Naive thymus-derived CD4-positive, alpha-beta T cell (primary cell): ENCODE results near the gene TNNC1. TPM values are rescaled to one million over a fixed set of nuclear protein-coding genes. Genes with fewer than 3 reads are reported as not detected.

Experiments used
- ATAC-seq: fragments of 150-1000 bp; cut with Tn5 transposase; 2 replicates; pipeline ENCODE4 v1.10.0; 2021; ENCODE audit warnings: mild to moderate bottlenecking, moderate library complexity
- CTCF ChIA-PET: fragments of 350-600 bp; sonication (Branson Sonifier 250); formaldehyde crosslinking; loops from one replicate; lab custom pipeline; 2021; ENCODE audit warnings: antibody characterized with exemption; lab: Charles Lee
- POLR2A ChIA-PET: fragments of 350-600 bp; sonication (Branson Sonifier 250); formaldehyde crosslinking; loops from one replicate; lab custom pipeline; 2021; ENCODE audit warnings: antibody characterized with exemption, inconsistent platforms; lab: Charles Lee
- DNase-seq, 9 donors: peaks; one replicate each; pipeline versions ENCODE4 v3.0.0 to v3.0.0-alpha.2; 2020 to 2022; ENCODE audit warnings: mixed read lengths in 1 of 9
- H3K27ac ChIP-seq: one replicate; pipeline ENCODE4 v1.7.0; 2013; ENCODE audit warnings: mild to moderate bottlenecking, low read depth, low read length, moderate library complexity
- H3K27me3 ChIP-seq, 2 donors: one replicate each; pipeline ENCODE4 v1.7.0; 2013; ENCODE audit warnings: low read length in 2 of 2, mild to moderate bottlenecking in 2 of 2, moderate library complexity in 2 of 2; ENCODE audit not compliant: control insufficient read depth in 2 of 2, insufficient read depth in 2 of 2
- H3K36me3 ChIP-seq, 3 experiments: 1 replicate in 2 of 3; 2 replicates in 1 of 3; pipeline ENCODE4 v1.7.0; 2013; ENCODE audit warnings: low read length in 3 of 3, mild to moderate bottlenecking in 3 of 3, moderate library complexity in 1 of 3; ENCODE audit not compliant: insufficient read depth in 3 of 3, control insufficient read depth in 2 of 3
- H3K4me1 ChIP-seq, 2 donors: one replicate each; pipeline ENCODE4 v1.7.0; 2013; ENCODE audit warnings: low read length in 2 of 2, mild to moderate bottlenecking in 2 of 2, moderate library complexity in 1 of 2; ENCODE audit not compliant: control insufficient read depth in 2 of 2, insufficient read depth in 2 of 2
- H3K4me3 ChIP-seq: 2 replicates; pipeline ENCODE4 v1.7.0; 2013; ENCODE audit warnings: mild to moderate bottlenecking, low read length
- H3K9me3 ChIP-seq, 3 experiments: 1 replicate in 2 of 3; 2 replicates in 1 of 3; pipeline ENCODE4 v1.7.0; 2013; ENCODE audit warnings: low read length in 3 of 3; ENCODE audit not compliant: control insufficient read depth in 2 of 3
- H3K27ac Mint-ChIP-seq, 9 donors: one replicate each; pipeline ENCODE4 v1.8.0; 2020 to 2022; ENCODE audit warnings: mixed read lengths in 9 of 9, mild to moderate bottlenecking in 8 of 9, moderate library complexity in 5 of 9, inconsistent platforms in 2 of 9
- H3K27me3 Mint-ChIP-seq, 5 donors: one replicate each; pipeline ENCODE4 v1.8.0; 2021 to 2022; ENCODE audit warnings: mixed read lengths in 5 of 5, mild to moderate bottlenecking in 1 of 5
- H3K36me3 Mint-ChIP-seq, 5 donors: one replicate each; pipeline ENCODE4 v1.8.0; 2020 to 2022; ENCODE audit warnings: mixed read lengths in 5 of 5, mild to moderate bottlenecking in 3 of 5, inconsistent platforms in 1 of 5
- H3K4me1 Mint-ChIP-seq, 7 donors: one replicate each; pipeline ENCODE4 v1.8.0; 2020 to 2022; ENCODE audit warnings: mixed read lengths in 7 of 7, mild to moderate bottlenecking in 3 of 7, inconsistent platforms in 1 of 7
- H3K4me3 Mint-ChIP-seq, 10 donors: one replicate each; pipeline ENCODE4 v1.8.0; 2020 to 2022; ENCODE audit warnings: mild to moderate bottlenecking in 10 of 10, mixed read lengths in 10 of 10, moderate library complexity in 6 of 10, inconsistent platforms in 2 of 10
- H3K9me3 Mint-ChIP-seq, 11 donors: one replicate each; pipeline ENCODE4 v1.8.0; 2020 to 2022; ENCODE audit warnings: mixed read lengths in 11 of 11, mild to moderate bottlenecking in 4 of 11, inconsistent platforms in 1 of 11, moderate library complexity in 1 of 11
- intact Hi-C, 2 donors: fragments of 100-400 bp; cut with micrococcal nuclease; formaldehyde crosslinking; loops; one replicate each; pipeline ENCODE4 v1.15.1; 2023
- polyA plus RNA-seq, 2 donors: library from polyadenylated mRNA; unstranded; fragments of 300-500 nt; fragmentation: Illumina TruSeq; gene quantifications; one replicate each; pipeline ENCODE4 v1.2.3, GENCODE V29; 2021
- total RNA-seq, 6 experiments: library from RNA in 5 of 6; stranded (reverse) in 5 of 6; gene quantifications; 1 replicate in 5 of 6; 2 replicates in 1 of 6; pipeline ENCODE4 v1.2.3 and lab custom pipeline; 2021 to 2026

The TNNC1 gene
- total and polyA plus RNA-seq, 7 experiments from 2014 or later, result 0.73 to 8.4 (median 3.5) TPM

- H3K36me3 ChIP-seq, result peaks cover 0 to 81% (median 0%) of the 10 kb centered on the region in 3 experiments
- ATAC-seq, result no peak
- no peak overlapping the region for H3K4me3 ChIP-seq
- H3K27ac ChIP-seq, result no peak overlapping the region
- ChIA-PET CTCF (no interaction called here), POLR2A (no interaction called here)
- Mint-ChIP-seq H3K27me3 (no peaks in the 10 kb centered on the region), H3K4me3 (no peak overlapping the region), H3K4me1 (peaks cover 0 to 9% (median 0%) of the 10 kb centered on the region in 7 donors), H3K36me3 (peaks cover 0 to 29% (median 2%) of the 10 kb centered on the region in 5 donors), H3K9me3 (no peaks in the 10 kb centered on the region), H3K27ac (peak overlapping the region in 1 of 9 donors; percentile 75)
- no peaks in the 10 kb centered on the region for H3K9me3 ChIP-seq
- H3K27me3 ChIP-seq, result no peaks in the 10 kb centered on the region
- DNase-seq, result no peak
- intact Hi-C loops, result no loop called here
- no peaks in the 10 kb centered on the region for H3K4me1 ChIP-seq
Measured at GRCh38 chr3:52490035-52490938, 36.4 kb upstream of the TNNC1 start.

DNA sequence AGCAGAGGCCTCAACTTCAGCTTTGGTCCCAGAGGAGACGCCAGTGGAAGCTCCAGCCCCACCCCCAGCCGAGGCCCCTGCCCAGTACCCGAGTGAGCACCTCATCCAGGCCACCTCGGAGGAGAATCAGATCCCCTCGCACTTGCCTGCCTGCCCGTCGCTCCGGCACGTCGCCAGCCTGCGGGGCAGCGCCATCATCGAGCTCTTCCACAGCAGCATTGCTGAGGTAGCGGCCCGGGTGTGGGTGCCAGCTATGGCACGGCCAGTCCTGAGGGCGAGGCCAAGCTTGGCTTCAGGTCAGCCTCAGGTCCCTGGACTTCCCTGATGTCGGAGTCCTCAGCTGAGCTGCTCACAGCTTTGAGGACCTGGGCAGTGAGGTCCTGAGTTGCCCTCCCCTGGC lies 35.6 kb upstream of the TNNC1 start:
- Mint-ChIP-seq H3K36me3 (peaks cover 0 to 29% (median 2%) of the 10 kb centered on the region in 5 donors), H3K27ac (no peak overlapping the region), H3K9me3 (no peaks in the 10 kb centered on the region), H3K4me1 (peaks cover 0 to 9% (median 0%) of the 10 kb centered on the region in 7 donors), H3K27me3 (no peaks in the 10 kb centered on the region), H3K4me3 (no peak overlapping the region)
- no peaks in the 10 kb centered on the region for H3K4me1 ChIP-seq
- DNase-seq (no peak), ATAC-seq (no peak)
- no peak overlapping the region for H3K4me3 ChIP-seq
- H3K36me3 ChIP-seq, result peaks cover 0 to 89% (median 0%) of the 10 kb centered on the region in 3 experiments
- ChIA-PET CTCF (interaction anchor here (1.1 kb wide), 1 partner anchor 9 kb away, joined by 3 read pairs; no protein-coding TSS in a partner anchor), POLR2A (no interaction called here)
- intact Hi-C loops, result no loop called here
- no peak overlapping the region for H3K27ac ChIP-seq
- H3K9me3 ChIP-seq, result no peaks in the 10 kb centered on the region
- no peaks in the 10 kb centered on the region for H3K27me3 ChIP-seq

DNA sequence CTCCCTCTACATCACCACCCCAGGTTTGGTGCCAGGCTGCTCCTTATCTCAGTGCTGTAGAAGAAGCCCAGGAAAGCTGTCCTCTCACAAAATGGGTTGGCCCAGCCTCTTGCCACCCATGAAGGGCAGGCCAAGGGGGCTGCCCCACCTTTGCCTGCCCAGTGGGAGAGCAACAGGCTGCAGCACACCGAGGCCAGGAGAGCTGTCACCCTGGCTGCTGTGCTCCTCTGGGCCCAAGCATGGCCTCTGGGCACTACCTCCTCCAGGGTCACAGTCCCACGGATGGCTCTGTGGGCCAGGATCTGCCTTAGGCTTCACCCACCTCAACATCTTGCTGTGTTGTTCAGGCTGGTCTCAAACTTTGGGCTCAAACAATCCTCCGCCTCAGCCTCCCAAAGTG lies 34.9 kb upstream of the TNNC1 start:
- H3K9me3 ChIP-seq, result no peaks in the 10 kb centered on the region
- H3K27ac ChIP-seq, result no peak overlapping the region
- H3K9me3 Mint-ChIP-seq, result no peaks in the 10 kb centered on the region
- peaks cover 0 to 90% (median 0%) of the 10 kb centered on the region in 3 experiments for H3K36me3 ChIP-seq
- ChIA-PET CTCF (interaction anchor here (1.1 kb wide), 1 partner anchor 9 kb away, joined by 3 read pairs; no protein-coding TSS in a partner anchor), POLR2A (no interaction called here)
- intact Hi-C loops, result no loop called here
- DNase-seq (no peak), ATAC-seq (no peak)
- peaks cover 0 to 9% (median 0%) of the 10 kb centered on the region in 7 donors for H3K4me1 Mint-ChIP-seq
- no peak overlapping the region for H3K4me3 Mint-ChIP-seq
- H3K4me3 ChIP-seq, result no peak overlapping the region
- H3K27me3 Mint-ChIP-seq, result no peaks in the 10 kb centered on the region
- peaks cover 0 to 29% (median 2%) of the 10 kb centered on the region in 5 donors for H3K36me3 Mint-ChIP-seq
- H3K27ac Mint-ChIP-seq, result no peak overlapping the region
- H3K4me1 ChIP-seq, result no peaks in the 10 kb centered on the region
- no peaks in the 10 kb centered on the region for H3K27me3 ChIP-seq

DNA sequence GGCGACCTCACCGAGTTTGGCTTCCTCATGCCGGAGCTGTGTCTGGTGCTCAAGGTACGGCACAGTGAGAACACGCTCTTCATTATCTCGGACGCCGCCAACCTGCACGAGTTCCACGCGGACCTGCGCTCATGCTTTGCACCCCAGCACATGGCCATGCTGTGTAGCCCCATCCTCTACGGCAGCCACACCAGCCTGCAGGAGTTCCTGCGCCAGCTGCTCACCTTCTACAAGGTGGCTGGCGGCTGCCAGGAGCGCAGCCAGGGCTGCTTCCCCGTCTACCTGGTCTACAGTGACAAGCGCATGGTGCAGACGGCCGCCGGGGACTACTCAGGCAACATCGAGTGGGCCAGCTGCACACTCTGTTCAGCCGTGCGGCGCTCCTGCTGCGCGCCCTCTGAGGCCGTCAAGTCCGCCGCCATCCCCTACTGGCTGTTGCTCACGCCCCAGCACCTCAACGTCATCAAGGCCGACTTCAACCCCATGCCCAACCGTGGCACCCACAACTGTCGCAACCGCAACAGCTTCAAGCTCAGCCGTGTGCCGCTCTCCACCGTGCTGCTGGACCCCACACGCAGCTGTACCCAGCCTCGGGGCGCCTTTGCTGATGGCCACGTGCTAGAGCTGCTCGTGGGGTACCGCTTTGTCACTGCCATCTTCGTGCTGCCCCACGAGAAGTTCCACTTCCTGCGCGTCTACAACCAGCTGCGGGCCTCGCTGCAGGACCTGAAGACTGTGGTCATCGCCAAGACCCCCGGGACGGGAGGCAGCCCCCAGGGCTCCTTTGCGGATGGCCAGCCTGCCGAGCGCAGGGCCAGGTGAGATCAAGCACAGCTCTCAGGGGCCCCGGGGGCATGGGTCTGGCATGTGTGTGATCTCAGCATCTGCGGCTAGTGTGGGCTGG lies 34.2 kb upstream of the TNNC1 start:
- POLR2A ChIA-PET, result no interaction called here
- peaks cover 0 to 92% (median 0%) of the 10 kb centered on the region in 3 experiments for H3K36me3 ChIP-seq
- H3K36me3 Mint-ChIP-seq, result peaks cover 0 to 29% (median 2%) of the 10 kb centered on the region in 5 donors

GRCh38 chr3:52487050-52487787 lies 33.4 kb upstream of the TNNC1 start:
- ChIA-PET POLR2A (no interaction called here), CTCF (no interaction called here)
- Histone ChIP-seq H3K36me3 (peaks cover 0 to 92% (median 0%) of the 10 kb centered on the region in 3 experiments), H3K9me3 (no peaks in the 10 kb centered on the region), H3K27me3 (no peaks in the 10 kb centered on the region), H3K4me1 (no peaks in the 10 kb centered on the region), H3K4me3 (no peak overlapping the region), H3K27ac (no peak overlapping the region)
- intact Hi-C loops, result no loop called here
- H3K4me3 Mint-ChIP-seq, result no peak overlapping the region
- DNase-seq (no peak), ATAC-seq (no peak)
- H3K4me1 Mint-ChIP-seq, result peaks cover 0 to 5% (median 0%) of the 10 kb centered on the region in 7 donors
- no peaks in the 10 kb centered on the region for H3K27me3 Mint-ChIP-seq
- no peaks in the 10 kb centered on the region for H3K9me3 Mint-ChIP-seq
- H3K36me3 Mint-ChIP-seq, result peaks cover 0 to 27% (median 0%) of the 10 kb centered on the region in 5 donors
- no peak overlapping the region for H3K27ac Mint-ChIP-seq

More for the DNA sequence above, 34.2 kb upstream of the TNNC1 start:
- Mint-ChIP-seq H3K4me1 (peaks cover 0 to 9% (median 0%) of the 10 kb centered on the region in 7 donors), H3K4me3 (no peak overlapping the region), H3K27me3 (no peaks in the 10 kb centered on the region), H3K9me3 (no peaks in the 10 kb centered on the region), H3K27ac (no peak overlapping the region)
- no peak overlapping the region for H3K4me3 ChIP-seq
- no peak for DNase-seq
- CTCF ChIA-PET, result no interaction called here
- intact Hi-C loops, result no loop called here
- no peak for ATAC-seq
- H3K27ac ChIP-seq, result no peak overlapping the region
- no peaks in the 10 kb centered on the region for H3K27me3 ChIP-seq
- no peaks in the 10 kb centered on the region for H3K9me3 ChIP-seq
- no peaks in the 10 kb centered on the region for H3K4me1 ChIP-seq
